CD14-positive monocyte (primary cell): ENCODE measurements around the gene PIK3R1. TPM values are rescaled to one million over a fixed set of nuclear protein-coding genes. Genes with fewer than 3 reads are reported as not detected.
A peak's percentile ranks its signal among the peaks of the same experiment; 100 is the strongest.

Source experiments
- DNase-seq, 3 donors: peaks; one replicate each; pipeline ENCODE4 v3.0.0-alpha.2; 2011 to 2022
- H2AFZ ChIP-seq: 2 replicates; pipeline ENCODE4 v1.6.0; 2012; ENCODE audit warnings: mild to moderate bottlenecking, low read depth, low read length, inconsistent platforms; ENCODE audit not compliant: insufficient read depth, poor library complexity, severe bottlenecking
- H3K27ac ChIP-seq, 2 donors: 1 replicate in 1 of 2; 2 replicates in 1 of 2; pipeline ENCODE4 v1.5.1; 2012 to 2013; ENCODE audit warnings: low read length in 2 of 2, control low read depth in 1 of 2, inconsistent platforms in 1 of 2, low read depth in 1 of 2, mild to moderate bottlenecking in 1 of 2
- H3K27me3 ChIP-seq, 2 donors: one replicate each; pipeline versions ENCODE4 v1.6.0 to v1.6.1; 2011 to 2013; ENCODE audit warnings: low read length in 2 of 2; ENCODE audit not compliant: control insufficient read depth in 2 of 2, insufficient read depth in 2 of 2
- H3K36me3 ChIP-seq, 2 donors: replicated peaks in 1 of 2; 1 replicate in 1 of 2; 2 replicates in 1 of 2; pipeline versions ENCODE4 v1.5.1 to v1.6.1; 2012 to 2013; ENCODE audit warnings: low read length in 2 of 2, control low read depth in 1 of 2, inconsistent platforms in 1 of 2, mild to moderate bottlenecking in 1 of 2; ENCODE audit not compliant: insufficient read depth in 2 of 2, control insufficient read depth in 1 of 2
- H3K4me1 ChIP-seq, 2 donors: 1 replicate in 1 of 2; 2 replicates in 1 of 2; pipeline versions ENCODE4 v1.5.1 to v1.6.1; 2012 to 2013; ENCODE audit warnings: low read length in 2 of 2, control low read depth in 1 of 2, inconsistent platforms in 1 of 2, mild to moderate bottlenecking in 1 of 2, moderate library complexity in 1 of 2; ENCODE audit not compliant: insufficient read depth in 2 of 2, control insufficient read depth in 1 of 2
- H3K4me2 ChIP-seq: replicated peaks from 2 replicates; pipeline ENCODE3; 2012; ENCODE audit warnings: low read length, moderate library complexity, mild to moderate bottlenecking; ENCODE audit not compliant: poor library complexity, severe bottlenecking; ENCODE audit errors: extremely low read depth
- H3K4me3 ChIP-seq, 3 experiments: fragments of 200-600 bp in 1 of 3; sonication (generic) in 1 of 3; replicated peaks in 1 of 3; 1 replicate in 2 of 3; 2 replicates in 1 of 3; pipeline ENCODE4 v1.5.1; 2011 to 2013; ENCODE audit warnings: low read length in 3 of 3, mild to moderate bottlenecking in 3 of 3, control low read depth in 2 of 3, low read depth in 2 of 3, inconsistent platforms in 1 of 3, moderate library complexity in 1 of 3
- H3K79me2 ChIP-seq: 2 replicates; pipeline ENCODE4 v1.6.0; 2012; ENCODE audit warnings: mild to moderate bottlenecking, control low read depth, inconsistent platforms, low read length, moderate library complexity; ENCODE audit not compliant: insufficient read depth
- H3K9ac ChIP-seq: 2 replicates; pipeline ENCODE4 v1.6.0; 2017; ENCODE audit warnings: low read length, mild to moderate bottlenecking; ENCODE audit not compliant: insufficient read depth, poor library complexity, severe bottlenecking
- H3K9me3 ChIP-seq, 2 donors: replicated peaks in 1 of 2; 1 replicate in 1 of 2; 2 replicates in 1 of 2; pipeline versions ENCODE4 v1.5.1 to v1.6.1; 2012 to 2013; ENCODE audit warnings: low read length in 2 of 2, control low read depth in 1 of 2; ENCODE audit not compliant: control insufficient read depth in 1 of 2, insufficient read depth in 1 of 2
- H4K20me1 ChIP-seq: 2 replicates; pipeline ENCODE4 v1.6.0; 2012; ENCODE audit warnings: mild to moderate bottlenecking, low read length, control low read depth, moderate library complexity; ENCODE audit not compliant: insufficient read depth
- H3K27ac Mint-ChIP-seq, 7 donors: one replicate each; pipeline ENCODE4 v1.8.0; 2020; ENCODE audit warnings: mild to moderate bottlenecking in 7 of 7, mixed read lengths in 7 of 7, moderate library complexity in 6 of 7, inconsistent platforms in 2 of 7
- H3K27me3 Mint-ChIP-seq, 3 donors: one replicate each; pipeline ENCODE4 v1.8.0; 2021 to 2022; ENCODE audit warnings: low read depth in 3 of 3, mild to moderate bottlenecking in 3 of 3, mixed read lengths in 3 of 3, moderate library complexity in 3 of 3, inconsistent platforms in 1 of 3
- H3K36me3 Mint-ChIP-seq, 2 donors: one replicate each; pipeline ENCODE4 v1.8.0; 2020; ENCODE audit warnings: mixed read lengths in 2 of 2, inconsistent platforms in 1 of 2, mild to moderate bottlenecking in 1 of 2
- H3K4me1 Mint-ChIP-seq: one replicate; pipeline ENCODE4 v1.8.0; 2020; ENCODE audit warnings: mild to moderate bottlenecking, mixed read lengths
- H3K4me3 Mint-ChIP-seq, 2 donors: one replicate each; pipeline ENCODE4 v1.8.0; 2020; ENCODE audit warnings: mild to moderate bottlenecking in 2 of 2, mixed read lengths in 2 of 2, moderate library complexity in 1 of 2
- H3K9me3 Mint-ChIP-seq, 7 donors: one replicate each; pipeline ENCODE4 v1.8.0; 2020 to 2022; ENCODE audit warnings: mixed read lengths in 7 of 7, mild to moderate bottlenecking in 6 of 7, moderate library complexity in 6 of 7, inconsistent platforms in 2 of 7
- CTCF ChIP-seq: fragments of 200-600 bp; IDR thresholded peaks from one replicate; pipeline ENCODE4 v1.8.0; 2022; ENCODE audit warnings: antibody characterized with exemption, mild to moderate bottlenecking
- WGBS: methylation state at CpG from one replicate; pipeline ENCODE4 v1.1.5; 2013; ENCODE audit warnings: missing lambda C conversion rate; ENCODE audit not compliant: insufficient coverage; 5-methylcytosine and 5-hydroxymethylcytosine counted together
- intact Hi-C, 2 donors: fragments of 100-400 bp; cut with micrococcal nuclease; formaldehyde crosslinking; loops; one replicate each; pipeline versions ENCODE4 v1.15.0 to v1.15.1; 2023
- polyA plus RNA-seq, 3 donors: library from polyadenylated mRNA; depleted of rRNA in 1 of 3; unstranded in 2 of 3; stranded (reverse) in 1 of 3; fragments of 300-500 nt in 2 of 3; fragments of >200 nt in 1 of 3; fragmentation: Illumina TruSeq in 2 of 3; gene quantifications; 1 replicate in 2 of 3; 2 replicates in 1 of 3; pipeline ENCODE4 v1.2.3, GENCODE V29; 2012 to 2021

Gene PIK3R1
- polyA plus RNA-seq, 3 donors: 9.5 to 25.5 (median 10.5) TPM

DNA sequence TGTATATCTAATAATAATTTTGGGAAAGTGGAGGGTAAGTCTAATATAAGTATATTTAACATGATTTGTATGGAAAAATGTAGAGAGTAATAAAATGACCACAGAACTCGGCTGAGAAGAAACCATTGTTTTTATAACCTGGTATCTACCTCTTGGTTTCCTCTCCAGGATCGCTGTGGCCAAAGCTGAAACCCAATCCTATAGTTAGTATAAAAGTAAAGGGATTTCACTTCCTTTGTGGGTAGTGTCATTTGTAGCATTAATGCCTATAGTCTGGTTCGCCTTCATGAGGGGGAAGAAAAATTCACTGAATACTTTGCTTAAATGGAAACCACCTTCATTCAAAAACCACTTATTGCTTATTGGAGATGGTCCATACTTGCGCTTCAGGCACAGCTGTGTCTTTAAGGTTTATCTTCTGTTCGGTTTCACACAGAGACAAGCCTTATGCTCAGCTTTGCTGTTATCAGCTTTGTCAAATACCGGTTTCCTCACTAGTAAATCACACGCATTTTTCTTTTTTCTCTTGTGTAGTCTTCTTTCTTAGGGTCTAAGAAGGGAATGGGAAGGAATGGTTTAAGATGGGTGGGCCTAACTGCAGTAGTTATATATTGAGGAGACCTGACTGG lies 12.1 kb downstream of the PIK3R1 start:
- peaks cover 99% of the 10 kb centered on the region for H4K20me1 ChIP-seq
- no peaks in the 10 kb centered on the region for H3K9me3 ChIP-seq
- Mint-ChIP-seq H3K36me3 (peaks cover 41 to 52% of the 10 kb centered on the region in 2 donors), H3K27me3 (no peaks in the 10 kb centered on the region), H3K4me3 (no peak overlapping the region), H3K4me1 (peaks cover 55% of the 10 kb centered on the region), H3K9me3 (peaks cover 0 to 2% (median 0%) of the 10 kb centered on the region in 7 donors), H3K27ac (no peak overlapping the region)
- no peak overlapping the region for H3K9ac ChIP-seq
- WGBS: 83% methylated on average over 1 of the region's 7 CpGs
- peaks cover 31 to 36% of the 10 kb centered on the region in 2 donors for H3K4me1 ChIP-seq
- intact Hi-C loops: loop anchor here in 1 of 2 donors (10.0 kb wide), 1 partner anchor 183 kb away; no protein-coding TSS in a partner anchor
- DNase-seq: no peak
- H3K4me2 ChIP-seq: no peak overlapping the region
- H2AFZ ChIP-seq: no peak overlapping the region
- H3K27ac ChIP-seq: peak overlapping the region in 1 of 2 donors; percentile 34
- H3K36me3 ChIP-seq: peaks cover 31 to 52% of the 10 kb centered on the region in 2 donors
- no peaks in the 10 kb centered on the region for H3K27me3 ChIP-seq
- no peak for TF ChIP-seq CTCF
- peaks cover 100% of the 10 kb centered on the region for H3K79me2 ChIP-seq
- no peak overlapping the region for H3K4me3 ChIP-seq

- 79% methylated on average over 2 of the region's 4 CpGs for WGBS
- no peaks in the 10 kb centered on the region for H3K27me3 Mint-ChIP-seq
- peaks cover 99% of the 10 kb centered on the region for H4K20me1 ChIP-seq
- H3K27ac ChIP-seq: peak overlapping the region in 1 of 2 donors; percentile 5
- H3K9ac ChIP-seq: no peak overlapping the region
- peaks cover 31 to 58% of the 10 kb centered on the region in 2 donors for H3K36me3 ChIP-seq
- no peak overlapping the region for H3K4me3 Mint-ChIP-seq
- H3K9me3 Mint-ChIP-seq: peaks cover 0 to 2% (median 0%) of the 10 kb centered on the region in 7 donors
- no peak for DNase-seq
- peaks cover 19 to 21% of the 10 kb centered on the region in 2 donors for H3K4me1 ChIP-seq
- peaks cover 46 to 47% of the 10 kb centered on the region in 2 donors for H3K36me3 Mint-ChIP-seq
- no peak overlapping the region for H3K4me3 ChIP-seq
- H3K27me3 ChIP-seq: no peaks in the 10 kb centered on the region
- no peaks in the 10 kb centered on the region for H3K9me3 ChIP-seq
- intact Hi-C loops: loop anchor here in 1 of 2 donors (10.0 kb wide), 1 partner anchor 185 kb away; no protein-coding TSS in a partner anchor
- TF ChIP-seq CTCF: no peak
- H3K79me2 ChIP-seq: peaks cover 100% of the 10 kb centered on the region
- H3K4me1 Mint-ChIP-seq: peaks cover 41% of the 10 kb centered on the region
- H3K4me2 ChIP-seq: no peak overlapping the region
- no peak overlapping the region for H2AFZ ChIP-seq
- H3K27ac Mint-ChIP-seq: peak overlapping the region in 3 of 7 donors; percentile 3 to 34 (median 19)
Measured at GRCh38 chr5:68229416-68229815, 13.9 kb downstream of the PIK3R1 start.
